Limb (tissue), 2 donors: Measurements from ENCODE around the gene PACSIN1.
A peak's percentile ranks its signal among the peaks of the same experiment; 100 is the strongest.

Experiments used
- DNase-seq, 2 donors: peaks; one replicate each; pipeline ENCODE4 v3.0.0-alpha.2; 2016; ENCODE audit errors: extremely low spot score in 2 of 2

The PACSIN1 gene

GRCh38 chr6:34465531-34466241, at the start of gene PACSIN1:
Gene PACSIN1, plus strand, starts transcription at chr6:34466076. Its CDS starts 60,230 bp downstream, at chr6:34526306.
- DNase-seq, result no peak

GRCh38 chr6:34416877-34417371, 49.0 kb upstream of the PACSIN1 start:
- DNase-seq, result no peak

GRCh38 chr6:34418367-34418766, 47.5 kb upstream of the PACSIN1 start:
- no peak for DNase-seq

- no peak for DNase-seq
These were observed 42.6 kb upstream of the PACSIN1 start for GRCh38 chr6:34423254-34423653.

- no peak for DNase-seq
These were observed 41.4 kb upstream of the PACSIN1 start for GRCh38 chr6:34424200-34425131.

- DNase-seq, result no peak
These were observed 40.8 kb upstream of the PACSIN1 start for GRCh38 chr6:34425132-34425497.

GRCh38 chr6:34425498-34426410, 40.1 kb upstream of the PACSIN1 start, which contains the start of gene RPS10:
Gene RPS10, minus strand, starts transcription at chr6:34426069. Its CDS starts 848 bp downstream, at chr6:34425221.
- DNase-seq, result peak; percentile 93 to 98

GRCh38 chr6:34435916-34436315, 30.0 kb upstream of the PACSIN1 start:
- no peak for DNase-seq

- DNase-seq, result no peak
These were observed 28.9 kb upstream of the PACSIN1 start for GRCh38 chr6:34436803-34437643.

GRCh38 chr6:34437644-34437970, 28.3 kb upstream of the PACSIN1 start:
- no peak for DNase-seq

GRCh38 chr6:34438705-34439104, 27.2 kb upstream of the PACSIN1 start:
- no peak for DNase-seq

- no peak for DNase-seq
These were observed 26.4 kb upstream of the PACSIN1 start for GRCh38 chr6:34439442-34439841.

GRCh38 chr6:34441526-34441925, 24.4 kb upstream of the PACSIN1 start:
- DNase-seq, result no peak

GRCh38 chr6:34445313-34445860, 20.5 kb upstream of the PACSIN1 start:
- no peak for DNase-seq

GRCh38 chr6:34447386-34447785, 18.5 kb upstream of the PACSIN1 start:
- DNase-seq, result no peak

GRCh38 chr6:34447910-34448309, 18.0 kb upstream of the PACSIN1 start:
- no peak for DNase-seq

GRCh38 chr6:34451192-34451591, 14.7 kb upstream of the PACSIN1 start:
- no peak for DNase-seq

GRCh38 chr6:34455831-34456230, 10.0 kb upstream of the PACSIN1 start:
- DNase-seq, result no peak

- DNase-seq, result no peak
These were observed 8.5 kb upstream of the PACSIN1 start for GRCh38 chr6:34457382-34457741.
